Activated CD4-positive, CD25-positive, alpha-beta regulatory T cell (primary cell): ENCODE results near the gene CCT3.
A peak's percentile ranks its signal among the peaks of the same experiment; 100 is the strongest.
"Not testable (repeated sequence)": the region's sequence is repeated elsewhere in the genome, so short reads cannot be mapped to it uniquely, and the experiment has no call there.

Experiments
- DNase-seq, 4 experiments: peaks; one replicate each; lab custom pipeline; 2025; lab: John Stamatoyannopoulos, UW

Gene CCT3

GRCh38 chr1:156368889-156369684, 31.0 kb upstream of the CCT3 start, which contains the start of gene RHBG:
Gene RHBG, plus strand, starts transcription at chr1:156369211. Its CDS starts 39 bp downstream, at chr1:156369250.
- DNase-seq = no peak

GRCh38 chr1:156368157-156368658, 30.1 kb upstream of the CCT3 start:
- no peak for DNase-seq

GRCh38 chr1:156367383-156368156, 29.5 kb upstream of the CCT3 start:
- no peak for DNase-seq

- no peak for DNase-seq
Observed at GRCh38 chr1:156366378-156367166, 28.5 kb upstream of the CCT3 start.

- no peak for DNase-seq
Observed at GRCh38 chr1:156365754-156366153, 27.7 kb upstream of the CCT3 start.

GRCh38 chr1:156360534-156360933, 22.4 kb upstream of the CCT3 start:
- no peak for DNase-seq

- DNase-seq = no peak
Observed at GRCh38 chr1:156359973-156360372, 21.9 kb upstream of the CCT3 start.

GRCh38 chr1:156359249-156359648, 21.2 kb upstream of the CCT3 start:
- no peak for DNase-seq

GRCh38 chr1:156358641-156359040, 20.5 kb upstream of the CCT3 start:
- no peak for DNase-seq

- DNase-seq = no peak
Observed at GRCh38 chr1:156357977-156358376, 19.9 kb upstream of the CCT3 start.

GRCh38 chr1:156356875-156357534, 18.9 kb upstream of the CCT3 start:
- peak; percentile 18 to 51 (median 37) for DNase-seq

- no peak for DNase-seq
Observed at GRCh38 chr1:156356262-156356874, 18.3 kb upstream of the CCT3 start.

GRCh38 chr1:156352481-156352880, 14.4 kb upstream of the CCT3 start:
- DNase-seq = not testable (repeated sequence)

- DNase-seq = no peak
Observed at GRCh38 chr1:156347331-156347730, 9.2 kb upstream of the CCT3 start.

- DNase-seq = no peak
Observed at GRCh38 chr1:156346636-156347035, 8.5 kb upstream of the CCT3 start.

- not testable (repeated sequence) for DNase-seq
Observed at GRCh38 chr1:156346035-156346434, 7.9 kb upstream of the CCT3 start.

- DNase-seq = no peak
Observed at GRCh38 chr1:156344409-156344808, 6.3 kb upstream of the CCT3 start.

- no peak for DNase-seq
Observed at GRCh38 chr1:156342166-156342955, 4.3 kb upstream of the CCT3 start.

GRCh38 chr1:156337888-156338179, 258 bp downstream of the CCT3 start:
- no peak for DNase-seq

- DNase-seq = no peak
Observed at GRCh38 chr1:156337052-156337887, 822 bp downstream of the CCT3 start.
